ENCODE data around the gene TCF25. TPM values are rescaled to one million over a fixed set of nuclear protein-coding genes. Genes with fewer than 3 reads are reported as not detected.

TCF25 gene
- total and polyA plus RNA-seq, 2 experiments from 2014 or later = 95.4 to 143 TPM

GRCh38 chr16:89898201-89898967, 25.0 kb downstream of the TCF25 start:
- Mint-ChIP-seq H3K27ac (peak overlapping the region; percentile 54), H3K27me3 (ENCODE audit: insufficient read depth, low read depth, poor library complexity) (peaks cover 4% of the 10 kb centered on the region), H3K36me3 (ENCODE audit: low read depth) (peaks cover 40% of the 10 kb centered on the region), H3K4me3 (no peak overlapping the region), H3K9me3 (no peaks in the 10 kb centered on the region), H3K4me1 (no peaks in the 10 kb centered on the region)
- Histone ChIP-seq H3K4me3 (no peak overlapping the region), H3K9me2 (ENCODE audit: insufficient read depth) (no peaks in the 10 kb centered on the region), H3K79me2 (replicated peaks; ENCODE audit: insufficient read depth) (no peaks in the 10 kb centered on the region), H4K20me1 (replicated peaks; ENCODE audit: insufficient read depth) (no peaks in the 10 kb centered on the region; the same call in 1 of the 2 replicates), H2AFZ (no peak overlapping the region), H3K4me2 (no peak overlapping the region), H3K4me1 (ENCODE audit: insufficient read depth) (no peaks in the 10 kb centered on the region), H3K27ac (ENCODE audit: low read depth) (no peak overlapping the region), H3K36me3 (ENCODE audit: insufficient read depth) (peaks cover 10% of the 10 kb centered on the region; the same call in 1 of the 2 replicates), H3F3A (replicated peaks; ENCODE audit: low read depth) (0 out of 2 replicates have a peak, but pooled peaks cover 7% of the 10 kb centered on the region), H3K27me3 (ENCODE audit: insufficient read depth) (no peaks in the 10 kb centered on the region)
- DNase-seq (ENCODE audit: low spot score) (no peak), ATAC-seq (no peak)
- TF ChIP-seq ETS1 (IDR thresholded peaks at IDR 0.05) (no peak), STAT1 (IDR thresholded peaks at IDR 0.05; ENCODE audit: unreplicated experiment) (no peak), EZH2 (IDR thresholded peaks at IDR 0.05; ENCODE audit: low read depth, unreplicated experiment) (no peak), CREB1 (CRISPR knock-in tag; IDR thresholded peaks at IDR 0.05; ENCODE audit: low read depth) (no peak), POLR2AphosphoS5 (IDR thresholded peaks at IDR 0.05; ENCODE audit: low read depth) (no peak), ZNF114 (CRISPR knock-in tag; IDR thresholded peaks at IDR 0.05) (no peak), ZNF462 (CRISPR knock-in tag; IDR thresholded peaks at IDR 0.05) (no peak), JUNB (IDR thresholded peaks at IDR 0.05; ENCODE audit: unreplicated experiment) (no peak), NANOG (IDR thresholded peaks at IDR 0.05; ENCODE audit: borderline replicate concordance) (no peak), REST (IDR thresholded peaks at IDR 0.05; ENCODE audit: unreplicated experiment) (no peak)

Measured in GM23338 (cell line).